ENCODE measurements around the gene KRT23.

The KRT23 gene

GRCh38 chr17:40952661-40953060 lies 15.2 kb upstream of the KRT23 start:
- TF ChIP-seq CTCF (IDR thresholded peaks at IDR 0.05; ENCODE audit: borderline replicate concordance, control extremely low read depth, extremely low read depth, insufficient read depth, missing control alignments) = no peak
- DNase-seq (ENCODE audit: low spot score) = no peak
- in situ Hi-C loops (cut with MboI; ENCODE audit: low sequenced_read_pairs, unreplicated experiment) = no loop called here

- no peak for TF ChIP-seq CTCF (IDR thresholded peaks at IDR 0.05; ENCODE audit: borderline replicate concordance, control extremely low read depth, extremely low read depth, insufficient read depth, missing control alignments)
- DNase-seq (ENCODE audit: low spot score) = no peak
- in situ Hi-C loops (cut with MboI; ENCODE audit: low sequenced_read_pairs, unreplicated experiment) = no loop called here
Measured at GRCh38 chr17:40952154-40952553, 14.7 kb upstream of the KRT23 start.

- in situ Hi-C loops (cut with MboI; ENCODE audit: low sequenced_read_pairs, unreplicated experiment) = no loop called here
- no peak for DNase-seq (ENCODE audit: low spot score)
- no peak for TF ChIP-seq CTCF (IDR thresholded peaks at IDR 0.05; ENCODE audit: borderline replicate concordance, control extremely low read depth, extremely low read depth, insufficient read depth, missing control alignments)
Measured at GRCh38 chr17:40951011-40951622, 13.7 kb upstream of the KRT23 start.

- DNase-seq (ENCODE audit: low spot score) = no peak
Measured at GRCh38 chr17:40950176-40950575, 12.7 kb upstream of the KRT23 start.

GRCh38 chr17:40949418-40949817 lies 12.0 kb upstream of the KRT23 start:
- in situ Hi-C loops (cut with MboI; ENCODE audit: low sequenced_read_pairs, unreplicated experiment) = no loop called here
- TF ChIP-seq CTCF (IDR thresholded peaks at IDR 0.05; ENCODE audit: borderline replicate concordance, control extremely low read depth, extremely low read depth, insufficient read depth, missing control alignments) = no peak
- no peak for DNase-seq (ENCODE audit: low spot score)

More at GRCh38 chr17:40950176-40950575, 12.7 kb upstream of the KRT23 start:
- TF ChIP-seq CTCF (IDR thresholded peaks at IDR 0.05; ENCODE audit: borderline replicate concordance, control extremely low read depth, extremely low read depth, insufficient read depth, missing control alignments) = no peak
- in situ Hi-C loops (cut with MboI; ENCODE audit: low sequenced_read_pairs, unreplicated experiment) = no loop called here

- in situ Hi-C loops (cut with MboI; ENCODE audit: low sequenced_read_pairs, unreplicated experiment) = no loop called here
- TF ChIP-seq CTCF (IDR thresholded peaks at IDR 0.05; ENCODE audit: borderline replicate concordance, control extremely low read depth, extremely low read depth, insufficient read depth, missing control alignments) = no peak
- DNase-seq (ENCODE audit: low spot score) = no peak
Measured at GRCh38 chr17:40947929-40948328, 10.5 kb upstream of the KRT23 start.

Data from GM13976 (cell line).